PC-9 (cell line): ENCODE measurements around the gene RPA4.

Source experiments
- EZH2 ChIP-seq: fragments of 200-600 bp; sonication (generic); IDR thresholded peaks from 2 replicates; pipeline ENCODE4 v1.8.0; 2017; ENCODE audit warnings: antibody characterized with exemption, low read depth
- TF ChIP-seq, protein P1 (sequence below): fragments of 200-600 bp; sonication (generic); conservative IDR thresholded peaks from 2 replicates; pipeline ENCODE4 v1.6.1; 2017; ENCODE audit warnings: mixed run types, antibody characterized with exemption, mild to moderate bottlenecking, moderate library complexity

DNA sequence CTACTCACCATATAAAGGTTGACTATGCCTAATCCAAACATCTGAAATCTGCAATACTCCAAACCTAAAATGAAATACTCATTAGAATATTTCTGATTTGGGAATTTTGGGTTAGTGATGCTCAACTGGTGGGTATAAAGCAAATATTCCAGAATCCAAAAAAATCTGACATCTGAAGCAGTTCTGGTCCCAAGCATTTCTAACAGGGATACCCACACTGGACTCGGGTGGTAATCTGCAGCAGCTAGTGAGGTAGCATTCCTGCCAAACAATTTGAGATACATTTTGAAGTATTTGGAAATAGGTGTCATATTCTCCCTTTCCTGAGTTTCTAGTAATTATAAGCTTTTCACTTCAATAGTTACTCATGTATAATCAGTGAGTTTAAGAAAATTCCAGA, 49.6 kb upstream of the RPA4 start:
- TF ChIP-seq, protein P1, sequence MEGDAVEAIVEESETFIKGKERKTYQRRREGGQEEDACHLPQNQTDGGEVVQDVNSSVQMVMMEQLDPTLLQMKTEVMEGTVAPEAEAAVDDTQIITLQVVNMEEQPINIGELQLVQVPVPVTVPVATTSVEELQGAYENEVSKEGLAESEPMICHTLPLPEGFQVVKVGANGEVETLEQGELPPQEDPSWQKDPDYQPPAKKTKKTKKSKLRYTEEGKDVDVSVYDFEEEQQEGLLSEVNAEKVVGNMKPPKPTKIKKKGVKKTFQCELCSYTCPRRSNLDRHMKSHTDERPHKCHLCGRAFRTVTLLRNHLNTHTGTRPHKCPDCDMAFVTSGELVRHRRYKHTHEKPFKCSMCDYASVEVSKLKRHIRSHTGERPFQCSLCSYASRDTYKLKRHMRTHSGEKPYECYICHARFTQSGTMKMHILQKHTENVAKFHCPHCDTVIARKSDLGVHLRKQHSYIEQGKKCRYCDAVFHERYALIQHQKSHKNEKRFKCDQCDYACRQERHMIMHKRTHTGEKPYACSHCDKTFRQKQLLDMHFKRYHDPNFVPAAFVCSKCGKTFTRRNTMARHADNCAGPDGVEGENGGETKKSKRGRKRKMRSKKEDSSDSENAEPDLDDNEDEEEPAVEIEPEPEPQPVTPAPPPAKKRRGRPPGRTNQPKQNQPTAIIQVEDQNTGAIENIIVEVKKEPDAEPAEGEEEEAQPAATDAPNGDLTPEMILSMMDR = no peak
- no peak for TF ChIP-seq EZH2
